GM12878 (cell line): Measurements from ENCODE around the gene MYLK3. TPM values are rescaled to one million over a fixed set of nuclear protein-coding genes. Genes with fewer than 3 reads are reported as not detected.

Source experiments
- ATAC-seq: fragments of 200-7000 bp; cut with Tn5 transposase; 3 replicates; pipeline ENCODE4 v1.9.1; 2020; ENCODE audit warnings: mild to moderate bottlenecking, moderate library complexity
- BruUV-seq: library from RNA; stranded (reverse); fragments of 400-500 nt; replicated peaks from 2 replicates; lab custom pipeline; 2021; lab: Mats Ljungman, UMichigan
- CTCF ChIA-PET: fragments of 300-600 bp; sonication (Branson Sonifier 250); formaldehyde crosslinking; extraction: SDS; loops from one replicate; lab custom pipeline; 2021; ENCODE audit warnings: inconsistent platforms; lab: Yijun Ruan, JAX
- POLR2A ChIA-PET: fragments of 350-600 bp; formaldehyde crosslinking; extraction: SDS; loops from one replicate; lab custom pipeline; 2021; ENCODE audit warnings: inconsistent platforms; lab: Charles Lee
- RAD21 ChIA-PET: fragments of 300-600 bp; sonication (Branson Sonifier 250); formaldehyde crosslinking; loops from one replicate; lab custom pipeline; 2023; ENCODE audit warnings: antibody characterized with exemption; ENCODE audit not compliant: unreplicated experiment; lab: Charles Lee
- SMC1A ChIA-PET: fragments of 300-600 bp; sonication (Branson Sonifier 250); formaldehyde crosslinking; loops from one replicate; lab custom pipeline; 2023; ENCODE audit not compliant: unreplicated experiment, uncharacterized antibody; lab: Charles Lee
- DNase-seq: peaks from one replicate; pipeline ENCODE4 v3.0.0-alpha.2; 2011; ENCODE audit warnings: low read depth, low spot score
- FAIRE-seq: peaks from 3 replicates; lab custom pipeline; 2011; peaks lifted over from hg19 to GRCh38; lab: Jason Lieb, UNC
- H2AFZ ChIP-seq: 2 replicates; pipeline ENCODE4 v1.6.0; 2011; ENCODE audit warnings: low read depth, low read length, control low read depth; ENCODE audit not compliant: control insufficient read depth
- H3K27ac ChIP-seq: 2 replicates; pipeline ENCODE4 v1.5.1; 2011; ENCODE audit warnings: control low read depth; ENCODE audit not compliant: control insufficient read depth, insufficient read depth
- H3K27me3 ChIP-seq, 2 experiments: replicated peaks in 1 of 2; 2 replicates each; pipeline versions ENCODE4 v1.6.0 to v1.6.1; 2011; ENCODE audit warnings: low read length in 1 of 2; ENCODE audit not compliant: control insufficient read depth in 2 of 2, insufficient read depth in 2 of 2
- H3K36me3 ChIP-seq, 2 experiments: 2 replicates each; pipeline ENCODE4 v1.5.1; 2011; ENCODE audit warnings: low read length in 1 of 2; ENCODE audit not compliant: control insufficient read depth in 2 of 2, insufficient read depth in 2 of 2
- H3K4me1 ChIP-seq: 2 replicates; pipeline ENCODE4 v1.6.1; 2011; ENCODE audit warnings: mild to moderate bottlenecking, low read length, moderate library complexity, mixed read lengths; ENCODE audit not compliant: control insufficient read depth, insufficient read depth
- H3K4me2 ChIP-seq: 2 replicates; pipeline ENCODE4 v1.6.0; 2011; ENCODE audit warnings: control low read depth; ENCODE audit not compliant: control insufficient read depth, insufficient read depth
- H3K4me3 ChIP-seq: fragments of 200-600 bp; sonication (generic); 2 replicates; pipeline ENCODE4 v1.5.1; 2016
- H3K79me2 ChIP-seq: 2 replicates; pipeline ENCODE4 v1.6.0; 2011; ENCODE audit warnings: low read length; ENCODE audit not compliant: control insufficient read depth, insufficient read depth
- H3K9ac ChIP-seq: 2 replicates; pipeline ENCODE4 v1.8.0; 2011; ENCODE audit warnings: low read length, control low read depth, mixed read lengths; ENCODE audit not compliant: control insufficient read depth, insufficient read depth
- H3K9me3 ChIP-seq: replicated peaks from 3 replicates; pipeline ENCODE4 v1.5.1; 2011; ENCODE audit warnings: mild to moderate bottlenecking, low read length; ENCODE audit not compliant: control insufficient read depth, insufficient read depth
- H4K20me1 ChIP-seq: 2 replicates; pipeline ENCODE4 v1.6.0; 2011; ENCODE audit not compliant: control insufficient read depth, insufficient read depth
- ETV6 ChIP-seq, 2 experiments: fragments of 450-650 bp in 1 of 2; IDR thresholded peaks in 1 of 2; conservative IDR thresholded peaks in 1 of 2; 2 replicates each; pipeline ENCODE4 v1.6.1; 2014; ENCODE audit warnings: antibody characterized with exemption in 1 of 2, borderline replicate concordance in 1 of 2, low read depth in 1 of 2, mild to moderate bottlenecking in 1 of 2, moderate library complexity in 1 of 2
- HDAC2 ChIP-seq: fragments of 200-600 bp; sonication (generic); IDR thresholded peaks from 2 replicates; pipeline ENCODE4 v1.6.1; 2017
- MYC ChIP-seq: IDR thresholded peaks from 2 replicates; pipeline ENCODE4 v1.6.1; 2011; ENCODE audit warnings: mild to moderate bottlenecking, low read length, moderate library complexity, inconsistent platforms; ENCODE audit not compliant: insufficient read depth, insufficient replicate concordance, insufficient read length, severe bottlenecking
- PML ChIP-seq: IDR thresholded peaks from 2 replicates; pipeline ENCODE4 v1.6.1; 2012; ENCODE audit warnings: low read length, inconsistent platforms
- POLR2AphosphoS2 ChIP-seq: IDR thresholded peaks from 2 replicates; pipeline ENCODE4 v1.6.1; 2011; ENCODE audit warnings: low read depth, mild to moderate bottlenecking, low read length, improper control_type of control experiment, moderate library complexity
- RUNX3 ChIP-seq: IDR thresholded peaks from 2 replicates; pipeline ENCODE4 v1.6.1; 2012; ENCODE audit warnings: low read length, inconsistent platforms
- SKIL ChIP-seq: fragments of 450-650 bp; IDR thresholded peaks from 2 replicates; pipeline ENCODE4 v1.6.1; 2017; ENCODE audit warnings: mild to moderate bottlenecking, low read depth, inconsistent platforms; ENCODE audit not compliant: poor library complexity, severe bottlenecking
- ZNF274 ChIP-seq: IDR thresholded peaks from one replicate; pipeline ENCODE4 v1.8.0; 2011; ENCODE audit not compliant: insufficient read length, insufficient read depth
- WGBS: methylation state at CpG from one replicate; pipeline ENCODE4 v1.1.6; 2016; ENCODE audit warnings: low lambda C conversion rate; ENCODE audit not compliant: insufficient replicate concordance, insufficient coverage; ENCODE audit errors: missing lambda C conversion rate; 5-methylcytosine and 5-hydroxymethylcytosine counted together
- in situ Hi-C: fragments of 300-500 bp; cut with MboI; formaldehyde crosslinking; loops from 9 replicates; pipeline ENCODE4 v1.14.3; 2018; ENCODE audit warnings: mixed read lengths
- intact Hi-C: fragments of 100-400 bp; cut with micrococcal nuclease; formaldehyde crosslinking; loops from one replicate; pipeline ENCODE4 v1.14.2; 2022; ENCODE audit not compliant: unreplicated experiment
- polyA plus RNA-seq, 11 experiments: library from polyadenylated mRNA; depleted of rRNA in 4 of 11; unstranded in 6 of 11; stranded (reverse) in 5 of 11; fragments of >200 nt; fragmentation: Nextera tagmentation in 4 of 11; fragmentation: Illumina TruSeq in 1 of 11; extraction: Ambion mirVana in 4 of 11; extraction: Trizol in 1 of 11; gene quantifications; 1 replicate in 1 of 11; 2 replicates in 10 of 11; pipeline versions ENCODE4 v1.2.1 to v1.2.3, GENCODE V29; 2011 to 2016; ENCODE audit warnings: inconsistent platforms in 2 of 11, missing spikeins in 2 of 11, low read depth in 1 of 11
- total RNA-seq, 4 experiments: library from RNA; depleted of rRNA in 3 of 4; stranded (reverse); fragments of >200 nt in 3 of 4; fragmentation: Illumina TruSeq in 1 of 4; extraction: Trizol in 1 of 4; gene quantifications; 2 replicates each; pipeline versions ENCODE4 v1.2.1 to v1.2.3, GENCODE V29; 2013 to 2021

The MYLK3 gene
- total and polyA plus RNA-seq, 10 of the 15 experiments (the other 5 are each of a cell fraction or from before 2014, with no cell fraction given), result 0.02 to 0.46 (median 0.17) TPM

- ATAC-seq (no peak), FAIRE-seq (no peak)
- H3K9ac ChIP-seq, result no peak overlapping the region
Measured at GRCh38 chr16:46756772-46757171, 8.6 kb upstream of the MYLK3 start.

More at GRCh38 chr16:46756772-46757171, 8.6 kb upstream of the MYLK3 start:
- ChIA-PET SMC1A (no interaction called here), RAD21 (interaction anchor here (1.5 kb wide), 1 partner anchor 33 kb away, joined by 3 read pairs; no protein-coding TSS in a partner anchor), POLR2A (no interaction called here), CTCF (no interaction called here)
- Histone ChIP-seq H3K4me2 (no peak overlapping the region), H3K4me3 (no peak overlapping the region), H3K27ac (no peak overlapping the region), H3K36me3 (no peaks in the 10 kb centered on the region), H3K9me3 (no peaks in the 10 kb centered on the region), H4K20me1 (no peaks in the 10 kb centered on the region), H3K4me1 (peaks cover 3% of the 10 kb centered on the region), H3K27me3 (no peaks in the 10 kb centered on the region), H3K79me2 (no peaks in the 10 kb centered on the region), H2AFZ (no peak overlapping the region)
- WGBS, result 73% methylated on average over 11 of the region's 11 CpGs
- no TSS peak for BruUV-seq
- intact Hi-C loops (no loop called here), in situ Hi-C loops (no loop called here)
- no peak for DNase-seq
- TF ChIP-seq ZNF274, result no peak
- no peak for TF ChIP-seq ETV6 (conservative IDR thresholded peaks at IDR 0.05 in 1 of 2, IDR thresholded peaks at IDR 0.05 in 1 of 2; ENCODE audit: borderline replicate concordance in 1 of 2, low read depth in 1 of 2)
- no peak for TF ChIP-seq POLR2AphosphoS2
- TF ChIP-seq MYC, result no peak
- no peak for TF ChIP-seq SKIL
- TF ChIP-seq PML, result no peak
- TF ChIP-seq HDAC2, result no peak
- TF ChIP-seq RUNX3, result no peak
